HG02885 (cell line): ENCODE measurements around the gene EXOC3L4.
A peak's percentile ranks its signal among the peaks of the same experiment; 100 is the strongest.

ENCODE experiments used
- ATAC-seq: cut with Tn5 transposase; IDR thresholded peaks from one replicate; pipeline ENCODE4 v1.9.1; 2021; ENCODE audit warnings: mild to moderate bottlenecking; ENCODE audit not compliant: unreplicated experiment, poor library complexity

EXOC3L4 gene

GRCh38 chr14:103129301-103130016 lies 34.9 kb downstream of the EXOC3L4 start:
- ATAC-seq = no peak

- no peak for ATAC-seq
Measured at GRCh38 chr14:103130017-103130764, 35.7 kb downstream of the EXOC3L4 start.

GRCh38 chr14:103130965-103131364 lies 36.4 kb downstream of the EXOC3L4 start:
- no peak for ATAC-seq

GRCh38 chr14:103131580-103131979 lies 37.1 kb downstream of the EXOC3L4 start:
- ATAC-seq = no peak

GRCh38 chr14:103132381-103133209 lies 38.1 kb downstream of the EXOC3L4 start:
- no peak for ATAC-seq

- ATAC-seq = no peak
Measured at GRCh38 chr14:103133210-103134140, 39.0 kb downstream of the EXOC3L4 start.

- ATAC-seq = no peak
Measured at GRCh38 chr14:103134405-103134804, 39.9 kb downstream of the EXOC3L4 start.

GRCh38 chr14:103134919-103135318 lies 40.4 kb downstream of the EXOC3L4 start:
- ATAC-seq = no peak

GRCh38 chr14:103135333-103136260 lies 41.1 kb downstream of the EXOC3L4 start:
- no peak for ATAC-seq

- no peak for ATAC-seq
Measured at GRCh38 chr14:103136388-103137271, 42.1 kb downstream of the EXOC3L4 start.

GRCh38 chr14:103137689-103138300 lies 43.3 kb downstream of the EXOC3L4 start:
- no peak for ATAC-seq

- no peak for ATAC-seq
Measured at GRCh38 chr14:103138301-103139131, 44.0 kb downstream of the EXOC3L4 start.

- no peak for ATAC-seq
Measured at GRCh38 chr14:103139132-103140025, 44.9 kb downstream of the EXOC3L4 start.

GRCh38 chr14:103140316-103141109 lies 46.0 kb downstream of the EXOC3L4 start:
- peak; percentile 72 for ATAC-seq
